Adrenal gland (tissue), 12 donors: ENCODE data around the gene SEMA4G. TPM values are rescaled to one million over a fixed set of nuclear protein-coding genes. Genes with fewer than 3 reads are reported as not detected.

ENCODE experiments used
- DNase-seq, 7 donors: peaks; one replicate each; pipeline ENCODE4 v3.0.0-alpha.2; 2019 to 2020
- H3K27ac ChIP-seq, 5 donors: fragments of 200-600 bp; sonication (generic) in 4 of 5; 1 replicate in 3 of 5; 2 replicates in 2 of 5; pipeline versions ENCODE4 v1.5.1 to v1.8.0; 2016 to 2020; ENCODE audit warnings: mild to moderate bottlenecking in 1 of 5
- H3K27me3 ChIP-seq: fragments of 200-600 bp; 2 replicates; pipeline ENCODE4 v1.8.0; 2021
- H3K36me3 ChIP-seq, 2 donors: fragments of 200-600 bp; replicated peaks in 1 of 2; 1 replicate in 1 of 2; 2 replicates in 1 of 2; pipeline versions ENCODE4 v1.5.1 to v1.8.0; 2018 to 2022
- H3K4me1 ChIP-seq, 2 donors: fragments of 200-600 bp; replicated peaks in 1 of 2; 1 replicate in 1 of 2; 2 replicates in 1 of 2; pipeline versions ENCODE4 v1.5.1 to v1.8.0; 2018 to 2021
- H3K4me3 ChIP-seq, 4 donors: fragments of 200-600 bp; sonication (generic) in 3 of 4; one replicate each; pipeline ENCODE4 v1.5.1; 2016 to 2018
- H3K9me3 ChIP-seq, 3 donors: fragments of 200-600 bp; sonication (generic) in 1 of 3; replicated peaks in 1 of 3; 1 replicate in 2 of 3; 2 replicates in 1 of 3; pipeline versions ENCODE4 v1.5.1 to v1.8.0; 2016 to 2021
- CTCF ChIP-seq, 6 experiments: fragments of 450-650 bp in 4 of 6; fragments of 200-600 bp in 2 of 6; sonication (generic) in 1 of 6; IDR thresholded peaks; 1 replicate in 5 of 6; 2 replicates in 1 of 6; pipeline versions ENCODE4 v1.5.1 to v1.8.0; 2016 to 2021; ENCODE audit warnings: antibody characterized with exemption in 6 of 6, mild to moderate bottlenecking in 2 of 6, moderate library complexity in 1 of 6
- POLR2A ChIP-seq, 2 donors: fragments of 450-650 bp; IDR thresholded peaks; one replicate each; pipeline ENCODE4 v1.6.1; 2017; ENCODE audit warnings: antibody characterized with exemption in 2 of 2, mild to moderate bottlenecking in 2 of 2, moderate library complexity in 1 of 2
- WGBS, 4 donors: extraction: QIAGEN DNeasy Blood & Tissue Kit in 2 of 4; methylation state at CpG; one replicate each; pipeline versions ENCODE4 v1.1.5 to v1.1.7; 2013 to 2017; 5-methylcytosine and 5-hydroxymethylcytosine counted together
- intact Hi-C, 2 donors: fragments of 100-400 bp; cut with DNase I; formaldehyde crosslinking; loops; one replicate each; pipeline versions ENCODE4 v1.14.1 to v1.15.0; 2022 to 2023
- polyA plus RNA-seq, 3 donors: library from polyadenylated mRNA; stranded (reverse); fragments of 200-250 nt in 2 of 3; fragments of 350-450 nt in 1 of 3; fragmentation: Illumina TruSeq in 1 of 3; extraction: RNeasy Lipid Tissue Mini Kit (QIAGEN cat#74804) in 1 of 3; gene quantifications; one replicate each; pipeline ENCODE4 v1.2.3, GENCODE V29; 2013 to 2014
- total RNA-seq, 9 donors: library from RNA; depleted of rRNA in 4 of 9; stranded (reverse); fragments of >200 nt in 4 of 9; fragments of 120-200 nt in 1 of 9; fragmentation: NEBNext Ultra II Directional in 1 of 9; extraction: Animal tissue kit (Norgen Biotek cat#: 25700) in 1 of 9; gene quantifications; one replicate each; pipeline versions ENCODE4 v1.1.0 to v1.2.4, GENCODE V29; 2013 to 2023
- donor health status: healthy with polysubstance abuse.
- donor health status: Bipolar disorder and iron deficiency.
- donor health status: DM: yes; HTN: yes; CAD: no.
- donor health status: DM: no; HTN: no; CAD: no.
- donor health status: DM: no; HTN: no; CAD: no.
- donor health status: DM: yes; HTN: yes; CAD: no.

SEMA4G gene
- total and polyA plus RNA-seq, 12 donors, result 6.0 to 21.5 (median 14.0) TPM

DNA sequence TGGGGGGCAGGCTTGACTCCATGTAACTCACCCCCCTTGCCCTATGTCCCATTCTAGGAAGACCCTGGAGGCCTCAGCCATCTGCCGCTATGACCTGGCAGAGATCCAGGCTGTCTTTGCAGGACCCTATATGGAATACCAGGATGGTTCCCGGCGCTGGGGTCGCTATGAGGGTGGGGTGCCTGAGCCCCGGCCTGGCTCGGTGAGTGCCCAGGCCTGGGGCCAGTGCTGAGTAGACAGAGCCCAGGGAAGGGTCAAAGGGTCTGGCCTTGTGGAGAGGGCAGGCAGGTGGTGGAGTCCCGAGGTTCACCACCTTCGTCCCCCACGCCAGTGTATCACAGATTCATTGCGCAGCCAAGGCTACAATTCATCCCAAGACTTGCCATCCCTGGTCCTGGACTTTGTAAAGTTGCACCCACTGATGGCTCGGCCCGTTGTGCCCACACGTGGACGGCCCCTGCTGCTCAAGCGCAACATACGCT lies 10.5 kb downstream of the SEMA4G start:
- WGBS, 4 donors, result 93 to 100% (median 94%) methylated on average over 6 to 16 of the region's 16 CpGs
- Histone ChIP-seq H3K27me3 (no peaks in the 10 kb centered on the region), H3K4me3 (no peak overlapping the region), H3K36me3 (peaks cover 0 to 52% of the 10 kb centered on the region in 2 donors), H3K9me3 (no peaks in the 10 kb centered on the region), H3K27ac (no peak overlapping the region), H3K4me1 (no peaks in the 10 kb centered on the region)
- intact Hi-C loops, result no loop called here
- peak in 5 of 7 donors; percentile 14 to 51 (median 15) for DNase-seq
- TF ChIP-seq POLR2A (IDR thresholded peaks at IDR 0.05), result no peak
- no peak for TF ChIP-seq CTCF (IDR thresholded peaks at IDR 0.05)

GRCh38 chr10:100980311-100980710 lies 11.0 kb downstream of the SEMA4G start:
- Histone ChIP-seq H3K36me3 (peaks cover 0 to 52% of the 10 kb centered on the region in 2 donors), H3K27ac (no peak overlapping the region), H3K27me3 (no peaks in the 10 kb centered on the region), H3K4me1 (no peaks in the 10 kb centered on the region), H3K4me3 (no peak overlapping the region), H3K9me3 (no peaks in the 10 kb centered on the region)
- 86 to 90% (median 86%) methylated on average over 2 of the region's 2 CpGs for WGBS, 4 donors
- TF ChIP-seq POLR2A (IDR thresholded peaks at IDR 0.05), result no peak
- TF ChIP-seq CTCF (IDR thresholded peaks at IDR 0.05), result no peak
- intact Hi-C loops, result no loop called here
- DNase-seq, result peak in 3 of 7 donors; percentile 5 to 30 (median 7)

GRCh38 chr10:100980711-100981110 lies 11.4 kb downstream of the SEMA4G start:
- H3K36me3 ChIP-seq, result peaks cover 0 to 52% of the 10 kb centered on the region in 2 donors
- intact Hi-C loops, result no loop called here
- H3K4me3 ChIP-seq, result no peak overlapping the region
- 93 to 100% (median 93%) methylated on average over 5 to 7 of the region's 7 CpGs; no CpG with 5 or more reads in 1 of the 4 donors for WGBS, 4 donors
- DNase-seq, result peak in 3 of 7 donors; percentile 7 to 41 (median 11)
- TF ChIP-seq POLR2A (IDR thresholded peaks at IDR 0.05), result no peak
- TF ChIP-seq CTCF (IDR thresholded peaks at IDR 0.05), result no peak
- H3K27me3 ChIP-seq, result no peaks in the 10 kb centered on the region
- no peaks in the 10 kb centered on the region for H3K4me1 ChIP-seq
- H3K9me3 ChIP-seq, result no peaks in the 10 kb centered on the region
- H3K27ac ChIP-seq, result no peak overlapping the region

DNA sequence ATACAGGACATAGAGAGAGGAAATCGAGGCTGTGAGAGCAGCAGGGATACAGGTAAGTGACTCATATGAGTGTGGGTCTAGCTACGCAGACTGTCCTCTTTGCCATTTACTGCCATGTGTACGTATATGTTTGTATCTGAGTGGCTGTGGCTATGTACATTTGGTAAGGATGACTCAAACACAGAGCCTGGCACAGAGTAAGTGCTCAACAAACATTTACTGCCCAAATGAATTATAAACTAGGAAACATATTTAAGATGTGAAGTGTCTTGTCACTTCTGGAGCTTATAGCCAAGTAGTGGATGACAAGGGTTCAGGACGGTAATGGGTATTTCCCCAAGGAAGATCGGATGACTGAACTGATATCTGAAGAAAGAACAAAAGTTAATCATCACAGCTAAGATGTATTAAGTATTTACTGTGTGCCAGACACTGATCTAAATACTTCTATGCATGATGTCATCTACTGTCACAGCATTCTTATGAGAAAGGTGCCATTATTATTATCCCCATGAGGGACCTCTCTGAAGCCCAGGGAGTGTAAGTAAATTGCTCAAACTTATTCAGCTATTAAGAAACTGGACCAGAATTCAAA lies 12.0 kb downstream of the SEMA4G start:
- Histone ChIP-seq H3K36me3 (peaks cover 0 to 52% of the 10 kb centered on the region in 2 donors), H3K27ac (no peak overlapping the region), H3K9me3 (no peaks in the 10 kb centered on the region), H3K4me3 (no peak overlapping the region), H3K4me1 (peaks cover 1 to 5% of the 10 kb centered on the region in 2 donors), H3K27me3 (no peaks in the 10 kb centered on the region)
- intact Hi-C loops, result no loop called here
- no peak for DNase-seq
- TF ChIP-seq CTCF (IDR thresholded peaks at IDR 0.05), result no peak
- TF ChIP-seq POLR2A (IDR thresholded peaks at IDR 0.05), result no peak
- 78 to 87% (median 86%) methylated on average over 5 of the region's 5 CpGs for WGBS, 4 donors
